SU-DHL-6 (cell line): ENCODE measurements around the gene DPP6.

ENCODE experiments used
- CTCF ChIP-seq: fragments of 200-600 bp; sonication (generic); IDR thresholded peaks from one replicate; pipeline ENCODE4 v1.5.1; 2017; ENCODE audit warnings: antibody characterized with exemption, mild to moderate bottlenecking, low read length, moderate library complexity; ENCODE audit not compliant: insufficient read depth, poor library complexity, severe bottlenecking
- EZH2phosphoT487 ChIP-seq: fragments of 200-600 bp; sonication (generic), shearing (Covaris generic); conservative IDR thresholded peaks from 2 replicates; pipeline ENCODE4 v1.6.1; 2018; ENCODE audit warnings: mild to moderate bottlenecking, antibody characterized with exemption, low read length, moderate library complexity, mixed read lengths

GRCh38 chr7:154633641-154634040 is 581.4 kb downstream of the DPP6 start:
- TF ChIP-seq CTCF (no peak), EZH2phosphoT487 (no peak)
